GM19193 (cell line): Measurements from ENCODE around the gene MINDY4.

ENCODE experiments used
- POLR2A ChIP-seq: IDR thresholded peaks from 4 replicates; pipeline ENCODE4 v1.6.1; 2011; ENCODE audit not compliant: insufficient read depth, insufficient read length; ENCODE audit errors: extremely low read depth

Gene MINDY4

DNA sequence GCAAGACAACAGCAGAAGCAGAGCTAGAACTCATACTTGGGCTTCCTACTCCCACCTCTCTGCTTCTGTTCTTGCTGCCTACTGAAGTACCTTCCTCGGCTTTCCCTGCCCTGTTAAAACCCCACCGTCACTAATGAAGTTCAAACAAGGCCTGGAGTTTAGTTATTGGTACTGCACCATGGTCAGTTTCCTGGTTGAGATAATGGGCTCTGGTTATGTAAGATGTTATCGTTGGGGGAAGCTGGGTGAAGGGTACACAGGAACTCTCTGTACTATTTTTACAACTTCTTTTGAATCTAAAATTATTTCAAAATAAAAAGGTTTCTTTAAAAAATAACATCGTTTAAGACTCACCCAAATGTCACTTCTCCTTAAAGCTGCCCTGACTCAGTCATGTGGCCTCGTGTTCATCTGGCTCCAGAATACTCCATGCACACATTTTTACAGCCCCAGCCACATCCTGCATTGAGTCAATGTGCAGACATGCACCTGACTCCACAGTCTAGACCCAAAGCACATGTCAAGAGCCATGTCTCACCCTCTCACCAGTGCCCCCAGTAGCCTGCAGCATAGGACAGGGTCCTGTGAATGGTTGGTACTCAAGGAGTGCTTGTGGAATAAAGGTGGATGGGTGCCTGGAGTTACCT lies 103.6 kb downstream of the MINDY4 start:
- no peak for TF ChIP-seq POLR2A

- TF ChIP-seq POLR2A: no peak
Observed at GRCh38 chr7:30877015-30877769, 106.0 kb downstream of the MINDY4 start.

DNA sequence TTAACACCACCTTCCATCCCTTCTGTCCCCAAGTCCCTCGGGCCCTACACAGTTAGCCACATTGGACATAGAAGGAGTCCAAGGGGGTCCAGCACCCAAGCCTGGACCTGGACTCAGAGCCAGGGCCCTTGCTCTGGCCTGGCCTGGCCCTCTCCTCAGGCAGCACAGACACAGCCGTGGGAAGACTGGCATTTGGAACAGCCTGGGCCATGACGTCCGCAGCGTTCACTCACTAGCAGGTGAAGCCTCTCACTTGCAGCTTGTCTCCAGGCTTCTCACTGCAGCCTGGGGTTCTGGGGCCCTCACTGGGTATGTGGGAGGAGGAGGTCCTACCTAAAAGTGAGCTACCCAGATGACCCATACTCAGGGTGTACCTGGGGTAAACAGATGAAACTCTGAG lies 106.8 kb downstream of the MINDY4 start:
- no peak for TF ChIP-seq POLR2A

GRCh38 chr7:30879139-30880124 lies 108.2 kb downstream of the MINDY4 start:
- no peak for TF ChIP-seq POLR2A

DNA sequence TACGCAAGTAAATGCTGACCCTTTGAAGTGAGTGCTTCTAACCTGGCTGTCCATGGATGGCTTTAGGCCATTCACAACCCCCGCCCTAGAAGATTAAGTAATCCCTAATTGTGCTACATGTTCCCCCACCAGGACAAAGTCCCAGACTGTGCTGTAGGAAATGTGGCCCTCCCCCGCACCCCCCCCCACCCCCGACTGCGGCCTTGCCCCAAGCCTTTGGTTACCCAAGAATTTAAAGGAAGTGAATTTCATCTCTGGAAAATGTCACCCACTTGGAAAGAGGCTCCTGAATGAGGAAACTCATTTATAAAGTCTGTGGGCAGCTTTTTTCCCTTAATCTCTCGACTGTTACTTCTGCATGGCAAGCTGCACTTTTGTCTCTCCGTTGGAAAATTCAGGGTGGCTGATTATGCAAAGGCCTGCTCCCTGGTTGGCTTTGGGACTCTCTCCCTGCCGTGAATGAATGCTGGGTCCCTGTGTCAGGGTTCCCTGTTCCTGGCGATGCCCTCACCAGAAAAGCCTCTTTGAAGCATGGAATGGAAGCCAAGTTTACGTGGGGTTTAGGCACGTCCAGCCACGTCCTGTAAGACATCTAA lies 109.0 kb downstream of the MINDY4 start:
- TF ChIP-seq POLR2A: no peak

GRCh38 chr7:30880941-30881340 lies 109.7 kb downstream of the MINDY4 start:
- TF ChIP-seq POLR2A: no peak

- TF ChIP-seq POLR2A: no peak
Observed at GRCh38 chr7:30881448-30881847, 110.2 kb downstream of the MINDY4 start.

DNA sequence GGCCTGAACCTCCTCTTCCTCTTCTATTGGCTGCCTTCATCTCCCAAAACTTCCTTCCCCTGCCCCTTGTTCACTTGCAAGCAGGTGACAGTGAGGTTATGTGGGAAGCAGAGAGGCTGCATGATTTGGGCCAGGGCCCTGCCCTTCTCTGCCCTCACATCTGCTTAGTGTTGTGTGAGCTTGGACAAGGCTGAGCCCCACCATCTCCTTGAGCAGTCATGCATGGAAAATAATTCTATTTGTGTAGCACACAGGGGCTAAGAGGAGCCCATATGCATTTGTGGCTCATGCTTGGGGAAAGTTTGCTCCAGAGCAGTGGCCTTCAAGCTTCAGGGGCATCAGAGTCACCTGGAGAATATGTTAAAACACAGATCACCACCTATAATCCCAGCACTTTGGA lies 113.7 kb downstream of the MINDY4 start:
- TF ChIP-seq POLR2A: no peak

DNA sequence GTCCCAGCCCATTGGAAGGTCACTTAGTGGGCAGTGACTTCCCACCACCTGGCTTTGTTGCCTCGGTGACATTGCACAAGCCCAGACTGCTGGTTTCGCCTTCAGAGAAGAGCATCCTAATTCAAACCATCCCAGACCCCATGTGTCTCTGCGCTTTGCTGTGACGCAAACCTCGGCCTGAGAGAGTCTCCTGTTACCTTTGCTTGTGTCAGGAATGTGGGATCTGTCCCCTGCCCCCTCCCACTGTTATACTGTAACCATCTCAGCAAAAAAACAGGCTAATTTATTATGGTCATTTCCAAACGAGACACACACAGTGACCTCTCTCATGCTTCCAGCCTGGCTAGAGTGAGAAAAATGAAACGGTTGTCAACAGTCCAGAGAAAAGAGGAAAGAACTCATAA lies 115.4 kb downstream of the MINDY4 start:
- no peak for TF ChIP-seq POLR2A

DNA sequence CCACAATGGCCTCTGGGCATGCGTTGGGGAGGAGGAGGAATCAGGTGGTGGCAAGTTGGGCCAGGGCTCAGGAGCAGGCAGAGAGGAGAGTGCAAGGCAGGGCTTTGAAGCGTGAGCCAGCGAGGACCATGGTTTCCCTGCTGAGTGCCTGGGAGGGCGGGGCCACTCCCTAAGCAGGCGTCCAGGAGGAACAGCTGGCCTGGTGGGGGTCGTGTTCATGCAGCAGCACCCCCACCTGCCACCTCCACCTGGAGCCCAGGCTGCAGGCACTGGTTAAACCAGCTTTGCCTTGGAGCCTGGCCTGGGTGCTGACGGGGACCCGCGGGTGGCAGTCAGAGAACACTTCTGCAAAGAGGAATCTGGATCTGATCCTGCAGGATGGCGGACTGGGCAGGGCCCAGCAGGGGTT lies 116.3 kb downstream of the MINDY4 start:
- no peak for TF ChIP-seq POLR2A

- TF ChIP-seq POLR2A: no peak
Observed at GRCh38 chr7:30888747-30889146, 117.5 kb downstream of the MINDY4 start.

DNA sequence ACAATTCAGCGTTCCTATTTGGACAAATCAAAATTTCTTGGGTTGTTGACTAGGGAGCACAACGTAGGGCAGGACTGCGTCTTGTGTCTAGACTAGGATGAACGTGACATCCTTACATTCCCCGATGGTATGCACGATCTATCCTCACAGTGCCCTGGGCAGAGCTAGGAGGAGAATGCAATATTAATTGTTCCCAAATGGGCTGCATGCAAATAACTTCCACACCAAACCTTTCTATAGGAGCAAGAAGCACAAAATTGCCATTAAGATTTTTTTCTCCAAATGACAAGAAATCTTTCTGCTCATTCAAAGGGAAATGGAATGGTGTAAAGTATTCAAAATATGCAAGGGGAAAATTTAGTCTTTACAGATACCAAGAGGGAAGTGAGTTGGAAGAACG lies 119.0 kb downstream of the MINDY4 start:
- TF ChIP-seq POLR2A: no peak

DNA sequence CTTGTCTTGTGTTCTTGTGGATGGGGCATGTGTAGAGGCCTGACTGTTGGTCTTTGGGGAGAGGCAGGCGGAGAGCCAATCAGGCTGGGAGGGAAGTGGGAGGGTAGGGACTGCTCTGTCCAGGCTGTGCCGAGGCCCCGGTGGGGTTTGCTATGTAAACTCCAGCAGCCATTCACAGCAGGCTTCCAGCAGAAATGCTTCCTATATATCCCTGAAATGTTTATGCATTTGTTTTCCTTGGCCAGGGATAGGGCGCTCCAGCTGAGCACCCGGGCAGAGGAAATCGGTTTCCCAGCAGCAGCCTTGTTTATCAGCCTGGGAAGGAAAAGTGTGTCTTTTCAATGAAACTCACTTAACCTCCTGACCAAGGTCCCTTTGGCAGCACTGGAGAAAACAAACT lies 122.1 kb downstream of the MINDY4 start:
- no peak for TF ChIP-seq POLR2A

GRCh38 chr7:30894009-30894408 lies 122.8 kb downstream of the MINDY4 start:
- no peak for TF ChIP-seq POLR2A
